AG08395 (cell line): ENCODE measurements around the gene SLC35E2B.
"Not testable (repeated sequence)": the region's sequence is repeated elsewhere in the genome, so short reads cannot be mapped to it uniquely, and the experiment has no call there.

Experiments used
- DNase-seq: peaks from one replicate; pipeline ENCODE4 v3.0.0; 2012; ENCODE audit warnings: mixed read lengths, low spot score

Gene SLC35E2B

DNA sequence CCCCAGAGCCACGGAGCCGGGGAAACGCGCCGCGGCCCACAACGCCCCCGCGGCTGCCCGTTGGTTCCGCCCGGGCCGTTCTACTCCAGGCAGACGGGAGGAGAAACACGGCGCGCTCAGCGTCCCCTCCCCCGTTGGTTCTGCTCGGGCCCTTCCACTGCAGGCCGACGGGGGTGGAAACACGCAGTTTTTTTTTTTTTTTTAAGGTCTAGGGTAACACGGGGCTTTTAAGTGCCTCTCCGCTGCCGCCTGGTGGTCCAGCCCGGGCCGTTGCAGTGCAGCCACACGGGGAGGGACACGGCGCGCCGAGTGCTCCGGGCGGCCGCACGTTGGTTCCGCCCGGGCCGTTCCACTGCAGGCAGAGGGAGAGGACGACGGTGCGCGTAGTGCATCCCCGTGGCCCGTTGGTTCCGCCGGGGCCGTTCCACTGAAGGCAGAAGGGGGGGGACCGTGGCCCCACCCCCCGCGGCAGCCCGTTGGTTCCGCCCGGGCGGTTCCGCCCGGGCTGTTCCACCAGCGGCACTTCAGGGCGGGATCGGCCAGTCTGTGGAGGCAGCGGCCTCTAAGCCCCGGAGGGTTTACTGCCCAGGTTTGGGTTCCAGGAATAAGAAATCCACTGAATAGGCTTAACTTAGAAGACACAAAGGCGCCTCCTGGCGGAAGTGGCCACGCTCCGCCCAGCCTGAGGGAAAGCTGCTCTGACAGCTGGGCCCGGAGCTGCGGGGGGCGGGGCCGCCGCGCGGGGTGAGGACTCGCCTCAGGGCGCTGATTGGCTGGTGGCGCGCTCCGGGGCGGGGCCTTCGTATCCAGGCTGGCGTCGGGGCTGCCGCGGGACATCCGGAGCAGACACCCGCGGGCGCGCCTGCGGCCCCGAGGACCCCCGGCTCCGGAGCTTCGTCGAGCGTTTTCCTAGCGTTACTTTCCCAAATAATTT, at the start of gene SLC35E2B:
SLC35E2B (minus strand) TSS at position 82 of the 934 bp plus-strand sequence. CDS start 16,096 bp downstream, outside the sequence.
- peak; percentile 47 for DNase-seq

GRCh38 chr1:1741013-1741412, 48.4 kb upstream of the SLC35E2B start:
- DNase-seq = peak; percentile 84

GRCh38 chr1:1738799-1739337, 46.3 kb upstream of the SLC35E2B start:
- not testable (repeated sequence) for DNase-seq

DNA sequence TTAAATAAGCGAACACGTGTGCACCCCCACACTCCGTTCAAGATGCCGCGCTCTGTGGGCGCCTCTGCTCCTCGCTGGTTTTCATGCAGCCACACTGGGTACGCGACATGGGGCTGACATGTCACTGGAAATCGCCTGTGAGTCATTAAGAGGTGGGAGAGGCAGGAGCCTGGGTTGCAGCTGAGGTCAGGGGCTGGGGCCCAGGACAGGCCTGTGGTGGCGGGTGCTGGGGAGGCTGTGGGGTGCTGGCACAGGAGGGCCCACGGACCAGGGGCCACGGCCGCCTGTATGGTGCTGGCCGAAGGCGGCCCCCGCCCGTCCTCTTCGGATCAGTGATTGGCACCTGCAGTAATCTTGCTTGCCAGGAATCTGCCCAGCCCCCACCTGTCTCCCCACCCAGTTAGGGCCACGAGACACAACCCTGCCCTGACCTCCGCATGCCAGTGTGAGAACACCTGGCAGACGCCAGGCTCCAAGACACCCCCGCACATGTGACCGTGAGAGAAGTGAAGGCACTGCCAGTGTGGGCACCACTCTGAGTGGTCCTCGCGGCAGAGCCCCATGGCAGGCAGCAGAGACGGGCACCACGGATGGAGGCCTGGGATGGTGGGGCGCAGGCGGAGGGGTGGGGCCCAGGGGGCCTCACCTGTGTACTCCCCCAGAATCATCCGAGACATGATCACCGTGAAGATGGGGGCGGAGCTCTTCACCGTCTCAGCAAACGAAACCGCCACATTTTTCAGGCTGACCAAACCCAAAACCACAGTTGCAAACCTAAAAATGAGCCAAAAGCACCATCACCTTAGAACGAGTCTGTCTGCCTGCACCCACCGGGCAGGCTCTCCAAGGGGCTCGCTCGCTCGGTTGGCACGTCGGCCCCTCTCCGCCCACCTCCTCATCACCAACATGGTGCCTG, 45.3 kb upstream of the SLC35E2B start:
- not testable (repeated sequence) for DNase-seq

DNA sequence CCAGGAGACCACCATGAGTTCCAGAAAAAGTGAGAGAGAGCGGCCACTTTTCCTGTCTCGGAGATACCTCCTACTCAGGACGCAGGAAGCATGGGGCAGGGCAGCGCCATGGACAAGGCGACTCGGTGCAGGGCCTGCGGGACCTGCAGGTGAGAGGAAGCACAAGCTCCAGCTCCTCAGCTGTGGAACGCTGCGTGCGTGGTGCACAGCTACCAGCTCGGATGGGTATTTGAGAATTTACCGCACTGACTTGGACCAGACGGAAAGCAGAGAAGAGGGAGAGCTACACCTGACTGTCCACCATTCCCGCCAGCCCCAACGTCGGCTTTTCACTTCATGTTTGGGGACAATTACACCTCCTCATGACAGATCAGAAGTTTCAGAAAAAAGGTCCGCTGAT, 39.8 kb upstream of the SLC35E2B start:
- DNase-seq = no peak

GRCh38 chr1:1730870-1731269, 38.3 kb upstream of the SLC35E2B start:
- DNase-seq = no peak

DNA sequence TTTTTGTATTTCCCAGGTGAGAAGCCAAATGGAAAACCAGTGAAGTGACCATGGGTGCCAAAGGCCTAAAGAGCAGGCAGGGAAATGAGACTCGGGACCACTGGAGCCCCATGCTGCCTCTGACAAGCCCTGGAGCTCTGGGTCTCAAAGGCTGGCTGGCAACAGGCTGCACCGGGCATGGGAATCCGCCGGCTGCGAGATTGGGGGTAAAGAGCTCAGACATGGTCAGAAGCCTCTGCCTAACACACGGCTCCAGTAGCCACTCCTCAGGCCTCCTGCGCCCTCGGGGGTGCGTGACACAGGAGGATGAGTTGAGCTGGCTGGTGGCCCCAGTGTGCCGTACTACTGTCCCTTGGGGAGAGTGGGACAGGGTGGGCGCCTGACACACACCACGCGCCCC, 37.6 kb upstream of the SLC35E2B start:
- not testable (repeated sequence) for DNase-seq

DNA sequence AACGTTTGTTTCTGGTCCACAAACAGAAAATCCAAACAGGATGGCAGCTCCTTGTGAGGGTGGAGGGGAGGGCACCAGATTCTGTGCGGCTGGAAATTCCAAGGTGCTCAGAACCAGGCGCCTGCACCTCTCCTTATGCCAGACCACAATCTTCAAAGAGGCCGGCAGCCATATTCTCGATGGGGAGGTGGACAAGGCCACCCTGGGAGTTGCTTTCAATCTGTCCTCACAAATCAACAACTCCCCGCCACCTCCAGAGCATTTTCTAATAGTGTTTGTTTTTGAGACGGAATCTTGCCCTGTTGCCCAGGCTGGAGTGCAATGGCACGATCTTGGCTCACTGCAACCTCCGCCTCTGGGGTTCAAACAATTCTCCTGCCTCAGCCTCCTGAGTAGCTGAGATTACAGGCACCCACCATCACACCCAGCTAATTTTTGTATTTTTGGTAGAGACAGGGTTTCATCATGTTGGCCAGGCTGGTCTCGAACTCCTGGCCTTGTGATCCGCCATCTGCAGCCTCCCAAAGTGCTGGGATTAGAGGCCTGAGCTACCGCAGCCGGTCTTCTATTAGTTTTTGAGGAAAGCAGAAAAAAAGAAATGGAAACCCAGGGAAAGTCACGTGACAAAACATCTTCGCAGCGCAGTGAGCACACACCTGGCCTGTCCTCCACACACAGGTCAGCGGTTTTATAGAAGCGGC, 36.7 kb upstream of the SLC35E2B start:
- DNase-seq = not testable (repeated sequence)

- peak; percentile 38 for DNase-seq
These were observed 35.9 kb upstream of the SLC35E2B start for GRCh38 chr1:1728308-1729005.

DNA sequence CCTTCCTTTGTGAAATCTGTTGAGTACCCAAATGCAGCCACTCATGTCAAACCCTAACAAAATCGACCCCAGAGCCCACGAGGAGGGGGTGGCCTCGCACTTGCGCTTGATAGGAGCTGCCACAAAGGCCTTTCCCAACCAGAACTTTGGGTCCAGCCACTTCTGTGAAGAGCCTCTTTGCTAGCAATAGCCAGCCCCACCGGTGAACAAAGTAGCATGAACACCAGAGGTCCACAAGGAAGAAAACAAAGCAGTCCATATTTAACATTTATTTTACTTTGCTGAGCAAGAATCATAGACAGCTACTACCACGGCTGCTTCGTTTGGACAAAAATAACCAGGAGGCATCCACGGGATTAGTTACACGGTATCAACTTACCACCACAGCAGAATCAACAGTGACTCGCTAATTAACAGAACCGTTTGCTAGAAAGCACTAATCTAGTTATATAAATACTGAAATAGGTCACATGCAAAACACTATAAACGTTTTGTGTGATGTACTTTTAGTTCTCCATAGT, 34.6 kb upstream of the SLC35E2B start:
- DNase-seq = not testable (repeated sequence)

- not testable (repeated sequence) for DNase-seq
These were observed 33.5 kb upstream of the SLC35E2B start for GRCh38 chr1:1726088-1726487.

DNA sequence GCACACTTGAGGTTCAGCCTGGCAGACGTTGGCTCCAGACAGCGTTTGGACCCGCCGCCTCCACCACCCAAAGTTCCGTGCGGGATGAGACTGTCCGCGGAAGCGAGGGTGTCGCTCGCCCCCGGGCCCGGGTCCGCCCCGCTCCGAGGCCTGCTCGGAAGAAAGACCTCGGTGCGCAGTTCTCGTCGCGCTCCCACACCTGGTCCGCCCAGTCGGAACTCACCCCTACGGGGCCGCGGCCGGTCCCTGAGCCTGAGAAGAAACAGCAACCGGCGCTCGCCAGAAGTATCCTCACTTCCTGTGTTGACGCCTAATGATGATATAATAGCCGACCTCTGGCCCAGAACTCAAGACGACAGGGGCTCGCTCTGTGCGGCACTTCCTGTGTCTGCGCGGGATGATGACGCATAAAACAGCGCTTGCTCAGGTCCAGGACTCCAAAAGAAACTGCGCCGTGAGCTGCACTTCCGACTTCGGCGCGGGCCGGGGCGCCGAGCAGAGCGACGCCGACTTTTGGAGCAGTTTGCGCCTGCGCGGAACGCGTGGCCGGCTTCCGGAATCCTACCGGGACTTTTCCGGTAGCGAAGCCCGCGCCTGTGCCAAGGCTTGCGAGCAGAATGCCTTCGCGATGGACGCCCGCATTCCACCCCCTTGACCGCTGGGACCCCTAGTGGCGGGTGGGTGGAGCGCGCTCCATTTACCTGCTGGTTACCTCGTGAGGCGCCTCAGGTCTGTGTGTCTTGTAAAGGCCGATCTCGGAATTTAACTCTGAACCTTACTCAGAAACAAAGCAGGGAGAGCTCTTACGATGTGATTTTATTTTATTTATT, 31.7 kb upstream of the SLC35E2B start, which contains the start of gene CDK11A:
CDK11A (minus strand) TSS at position 323 of the 830 bp plus-strand sequence. CDS start 1,539 bp downstream, outside the sequence.
- DNase-seq = peak; percentile 94

DNA sequence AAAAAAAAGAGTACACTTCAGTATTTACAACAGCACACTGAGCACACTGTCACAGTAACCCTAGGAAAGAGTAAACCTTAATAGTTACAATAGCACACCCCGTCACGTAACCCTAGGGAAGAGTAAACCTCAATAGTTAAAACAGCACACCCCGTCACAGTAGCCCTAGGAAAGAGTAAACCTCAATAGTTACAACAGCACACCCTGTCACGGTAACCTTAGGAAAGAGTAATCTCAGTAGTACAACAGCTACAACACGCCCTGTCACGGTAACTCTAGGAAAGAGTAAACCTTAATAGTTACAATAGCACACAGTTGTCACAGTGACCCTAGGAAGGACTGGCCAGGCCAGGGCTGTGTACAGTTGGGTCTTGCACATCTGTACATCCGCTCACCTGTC, 28.6 kb upstream of the SLC35E2B start:
- DNase-seq = no peak

- not testable (repeated sequence) for DNase-seq
These were observed 22.7 kb upstream of the SLC35E2B start for GRCh38 chr1:1715109-1715883.

GRCh38 chr1:1707897-1708296, 15.3 kb upstream of the SLC35E2B start:
- not testable (repeated sequence) for DNase-seq

- DNase-seq = not testable (repeated sequence)
These were observed 14.6 kb upstream of the SLC35E2B start for GRCh38 chr1:1707241-1707640.

- not testable (repeated sequence) for DNase-seq
These were observed 13.0 kb upstream of the SLC35E2B start for GRCh38 chr1:1705623-1706022.

- not testable (repeated sequence) for DNase-seq
These were observed 11.8 kb upstream of the SLC35E2B start for GRCh38 chr1:1704284-1704957.
